SK-N-SH (cell line): ENCODE results near the gene ZG16B. TPM values are rescaled to one million over a fixed set of nuclear protein-coding genes. Genes with fewer than 3 reads are reported as not detected.

Experiments
- CTCF ChIA-PET: fragments of 300-600, 350-600 bp; formaldehyde crosslinking; extraction: SDS; loops from one replicate; lab custom pipeline; 2021; lab: Yijun Ruan, JAX
- POLR2A ChIA-PET: fragments of 350-600 bp; sonication (Branson Sonifier 250); formaldehyde crosslinking; extraction: SDS; loops from one replicate; lab custom pipeline; 2020; ENCODE audit warnings: antibody characterized with exemption, inconsistent platforms; lab: Yijun Ruan, JAX
- DNase-seq: peaks from one replicate; pipeline ENCODE4 v3.0.0; 2012
- H2AFZ ChIP-seq: fragments of 200-600 bp; sonication (generic); 2 replicates; pipeline ENCODE4 v1.8.1; 2016; ENCODE audit warnings: antibody characterized with exemption, mild to moderate bottlenecking, low read depth
- H3F3A ChIP-seq: fragments of 200-600 bp; sonication (generic); replicated peaks from 2 replicates; pipeline ENCODE3; 2016; ENCODE audit warnings: antibody characterized with exemption, mild to moderate bottlenecking; ENCODE audit not compliant: insufficient read depth
- H3K27ac ChIP-seq, 2 experiments: fragments of 200-500 bp in 1 of 2; fragments of 200-600 bp in 1 of 2; sonication (Bioruptor generic) in 1 of 2; sonication (generic), shearing (Covaris generic) in 1 of 2; 2 replicates each; pipeline versions ENCODE4 v1.5.1 to v1.6.1; 2014 to 2016; ENCODE audit warnings: low read depth in 2 of 2, inconsistent platforms in 1 of 2, low read length in 1 of 2, mild to moderate bottlenecking in 1 of 2, mixed read lengths in 1 of 2
- H3K27me3 ChIP-seq: fragments of 200-600 bp; sonication (generic), shearing (Covaris generic); 2 replicates; pipeline ENCODE4 v1.6.1; 2016; ENCODE audit warnings: mixed run types; ENCODE audit not compliant: insufficient read depth
- H3K36me3 ChIP-seq, 2 experiments: fragments of 200-500 bp in 1 of 2; fragments of 200-600 bp in 1 of 2; sonication (Bioruptor generic) in 1 of 2; sonication (generic) in 1 of 2; replicated peaks in 1 of 2; 2 replicates each; pipeline versions ENCODE3 to v1.5.1; 2014 to 2016; ENCODE audit warnings: low read length in 1 of 2, mild to moderate bottlenecking in 1 of 2; ENCODE audit not compliant: insufficient read depth in 2 of 2, control insufficient read depth in 1 of 2
- H3K4me1 ChIP-seq, 2 experiments: fragments of 200-500 bp in 1 of 2; fragments of 200-600 bp in 1 of 2; sonication (Bioruptor generic) in 1 of 2; sonication (generic), shearing (Covaris generic) in 1 of 2; 2 replicates each; pipeline versions ENCODE4 v1.5.1 to v1.6.1; 2014 to 2016; ENCODE audit warnings: low read depth in 1 of 2, low read length in 1 of 2, mixed run types in 1 of 2; ENCODE audit not compliant: insufficient read depth in 2 of 2, control insufficient read depth in 1 of 2
- H3K4me2 ChIP-seq: fragments of 200-600 bp; sonication (generic), shearing (Covaris generic); 2 replicates; pipeline ENCODE4 v1.6.1; 2017; ENCODE audit warnings: mixed run types
- H3K4me3 ChIP-seq, 2 experiments: fragments of 200-500 bp in 1 of 2; fragments of 200-600 bp in 1 of 2; sonication (Bioruptor generic) in 1 of 2; sonication (generic), shearing (Covaris generic) in 1 of 2; 2 replicates each; pipeline versions ENCODE4 v1.5.1 to v1.8.1; 2014 to 2016; ENCODE audit warnings: low read depth in 2 of 2, inconsistent platforms in 1 of 2, low read length in 1 of 2, mild to moderate bottlenecking in 1 of 2, mixed read lengths in 1 of 2, moderate library complexity in 1 of 2
- H3K79me2 ChIP-seq: fragments of 200-600 bp; sonication (generic); 2 replicates; pipeline ENCODE4 v1.8.1; 2017; ENCODE audit warnings: mild to moderate bottlenecking; ENCODE audit not compliant: insufficient read depth
- H3K9ac ChIP-seq: fragments of 200-600 bp; sonication (generic); 2 replicates; pipeline ENCODE4 v1.6.1; 2017; ENCODE audit warnings: mixed run types
- H3K9me2 ChIP-seq: fragments of 200-600 bp; sonication (generic); 2 replicates; pipeline ENCODE4 v1.6.1; 2017; ENCODE audit warnings: mixed run types
- H3K9me3 ChIP-seq: fragments of 200-600 bp; sonication (generic); 2 replicates; pipeline ENCODE4 v1.6.1; 2017; ENCODE audit warnings: mixed run types, mild to moderate bottlenecking, moderate library complexity
- H4K20me1 ChIP-seq: fragments of 200-600 bp; sonication (generic); 2 replicates; pipeline ENCODE4 v1.6.1; 2017; ENCODE audit warnings: mild to moderate bottlenecking, mixed run types; ENCODE audit not compliant: insufficient read depth
- CHD2 ChIP-seq: fragments of 150-350 bp; IDR thresholded peaks from 2 replicates; pipeline ENCODE4 v1.6.1; 2018; ENCODE audit warnings: low read length; ENCODE audit not compliant: partially characterized antibody
- EP300 ChIP-seq, 2 experiments: IDR thresholded peaks; 2 replicates each; pipeline versions ENCODE4 v1.4.0 to v1.6.1; 2012; ENCODE audit warnings: borderline replicate concordance in 1 of 2, low read depth in 1 of 2, low read length in 1 of 2
- EZH2phosphoT487 ChIP-seq: fragments of 200-600 bp; sonication (generic); IDR thresholded peaks from 2 replicates; pipeline ENCODE4 v1.6.1; 2017; ENCODE audit warnings: low read depth, mixed run types, mild to moderate bottlenecking, antibody characterized with exemption, moderate library complexity, borderline replicate concordance
- FOSL2 ChIP-seq: IDR thresholded peaks from 2 replicates; pipeline ENCODE4 v1.4.0; 2012; ENCODE audit warnings: low read depth, mild to moderate bottlenecking, moderate library complexity, borderline replicate concordance
- GABPA ChIP-seq: IDR thresholded peaks from 2 replicates; pipeline ENCODE4 v1.4.0; 2012; ENCODE audit warnings: low read depth, mild to moderate bottlenecking
- GATA2 ChIP-seq: sonication (generic); formaldehyde crosslinking; IDR thresholded peaks from 2 replicates; pipeline ENCODE4 v1.5.0; 2020; ENCODE audit warnings: mild to moderate bottlenecking, missing genetic modification reagents
- MEF2A ChIP-seq: IDR thresholded peaks from 2 replicates; pipeline ENCODE4 v1.4.0; 2012; ENCODE audit warnings: low read depth, borderline replicate concordance
- NFIC ChIP-seq: IDR thresholded peaks from 2 replicates; pipeline ENCODE4 v1.4.0; 2012; ENCODE audit warnings: borderline replicate concordance
- PBX3 ChIP-seq: IDR thresholded peaks from 2 replicates; pipeline ENCODE4; 2012
- POLR2AphosphoS5 ChIP-seq: IDR thresholded peaks from 2 replicates; pipeline ENCODE4 v1.6.1; 2012; ENCODE audit warnings: low read depth, low read length
- TAF1 ChIP-seq: IDR thresholded peaks from 2 replicates; pipeline ENCODE4 v1.6.1; 2012; ENCODE audit warnings: low read depth, mild to moderate bottlenecking, low read length, moderate library complexity, borderline replicate concordance
- TCF12 ChIP-seq: IDR thresholded peaks from 2 replicates; pipeline ENCODE4 v1.4.0; 2012
- TEAD4 ChIP-seq: IDR thresholded peaks from 2 replicates; pipeline ENCODE4 v1.4.0; 2012; ENCODE audit warnings: mild to moderate bottlenecking, borderline replicate concordance; ENCODE audit not compliant: insufficient read depth
- WGBS: methylation state at CpG from one replicate; pipeline ENCODE4 v1.1.6; 2017; ENCODE audit warnings: low lambda C conversion rate; 5-methylcytosine and 5-hydroxymethylcytosine counted together
- polyA plus RNA-seq, 3 experiments: library from polyadenylated mRNA; depleted of rRNA; stranded (reverse); fragments of >200 nt; gene quantifications; 2 replicates each; pipeline ENCODE4 v1.2.3, GENCODE V29; 2012
- TF ChIP-seq, protein P1 (sequence below): IDR thresholded peaks from 2 replicates; pipeline ENCODE4 v1.4.0; 2012; ENCODE audit warnings: low read depth, borderline replicate concordance
- TF ChIP-seq, protein P2 (sequence below): IDR thresholded peaks from 2 replicates; pipeline ENCODE4 v1.6.1; 2012; ENCODE audit warnings: mild to moderate bottlenecking, low read depth, low read length, moderate library complexity
- TF ChIP-seq, protein P3 (sequence below): fragments of 150-350 bp; IDR thresholded peaks from 2 replicates; pipeline ENCODE4 v1.6.1; 2017; ENCODE audit warnings: antibody characterized with exemption, low read length, low read depth, borderline replicate concordance

The ZG16B gene
- polyA plus RNA-seq, 1 of the 3 experiments (the other 2 are of a cell fraction), result 0.26 TPM

- TF ChIP-seq, protein P1, sequence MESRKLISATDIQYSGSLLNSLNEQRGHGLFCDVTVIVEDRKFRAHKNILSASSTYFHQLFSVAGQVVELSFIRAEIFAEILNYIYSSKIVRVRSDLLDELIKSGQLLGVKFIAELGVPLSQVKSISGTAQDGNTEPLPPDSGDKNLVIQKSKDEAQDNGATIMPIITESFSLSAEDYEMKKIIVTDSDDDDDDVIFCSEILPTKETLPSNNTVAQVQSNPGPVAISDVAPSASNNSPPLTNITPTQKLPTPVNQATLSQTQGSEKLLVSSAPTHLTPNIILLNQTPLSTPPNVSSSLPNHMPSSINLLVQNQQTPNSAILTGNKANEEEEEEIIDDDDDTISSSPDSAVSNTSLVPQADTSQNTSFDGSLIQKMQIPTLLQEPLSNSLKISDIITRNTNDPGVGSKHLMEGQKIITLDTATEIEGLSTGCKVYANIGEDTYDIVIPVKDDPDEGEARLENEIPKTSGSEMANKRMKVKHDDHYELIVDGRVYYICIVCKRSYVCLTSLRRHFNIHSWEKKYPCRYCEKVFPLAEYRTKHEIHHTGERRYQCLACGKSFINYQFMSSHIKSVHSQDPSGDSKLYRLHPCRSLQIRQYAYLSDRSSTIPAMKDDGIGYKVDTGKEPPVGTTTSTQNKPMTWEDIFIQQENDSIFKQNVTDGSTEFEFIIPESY, result no peak
- TF ChIP-seq GABPA (no peak), POLR2AphosphoS5 (no peak), TEAD4 (no peak), EP300 (IDR thresholded peaks at IDR 0.05; ENCODE audit: borderline replicate concordance in 1 of 2, low read depth in 1 of 2, low read length in 1 of 2) (no peak)
- TF ChIP-seq, protein P2, sequence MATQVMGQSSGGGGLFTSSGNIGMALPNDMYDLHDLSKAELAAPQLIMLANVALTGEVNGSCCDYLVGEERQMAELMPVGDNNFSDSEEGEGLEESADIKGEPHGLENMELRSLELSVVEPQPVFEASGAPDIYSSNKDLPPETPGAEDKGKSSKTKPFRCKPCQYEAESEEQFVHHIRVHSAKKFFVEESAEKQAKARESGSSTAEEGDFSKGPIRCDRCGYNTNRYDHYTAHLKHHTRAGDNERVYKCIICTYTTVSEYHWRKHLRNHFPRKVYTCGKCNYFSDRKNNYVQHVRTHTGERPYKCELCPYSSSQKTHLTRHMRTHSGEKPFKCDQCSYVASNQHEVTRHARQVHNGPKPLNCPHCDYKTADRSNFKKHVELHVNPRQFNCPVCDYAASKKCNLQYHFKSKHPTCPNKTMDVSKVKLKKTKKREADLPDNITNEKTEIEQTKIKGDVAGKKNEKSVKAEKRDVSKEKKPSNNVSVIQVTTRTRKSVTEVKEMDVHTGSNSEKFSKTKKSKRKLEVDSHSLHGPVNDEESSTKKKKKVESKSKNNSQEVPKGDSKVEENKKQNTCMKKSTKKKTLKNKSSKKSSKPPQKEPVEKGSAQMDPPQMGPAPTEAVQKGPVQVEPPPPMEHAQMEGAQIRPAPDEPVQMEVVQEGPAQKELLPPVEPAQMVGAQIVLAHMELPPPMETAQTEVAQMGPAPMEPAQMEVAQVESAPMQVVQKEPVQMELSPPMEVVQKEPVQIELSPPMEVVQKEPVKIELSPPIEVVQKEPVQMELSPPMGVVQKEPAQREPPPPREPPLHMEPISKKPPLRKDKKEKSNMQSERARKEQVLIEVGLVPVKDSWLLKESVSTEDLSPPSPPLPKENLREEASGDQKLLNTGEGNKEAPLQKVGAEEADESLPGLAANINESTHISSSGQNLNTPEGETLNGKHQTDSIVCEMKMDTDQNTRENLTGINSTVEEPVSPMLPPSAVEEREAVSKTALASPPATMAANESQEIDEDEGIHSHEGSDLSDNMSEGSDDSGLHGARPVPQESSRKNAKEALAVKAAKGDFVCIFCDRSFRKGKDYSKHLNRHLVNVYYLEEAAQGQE, result no peak
These were observed 34.5 kb upstream of the ZG16B start (continued) for GRCh38 chr16:2795395-2796143.

DNA sequence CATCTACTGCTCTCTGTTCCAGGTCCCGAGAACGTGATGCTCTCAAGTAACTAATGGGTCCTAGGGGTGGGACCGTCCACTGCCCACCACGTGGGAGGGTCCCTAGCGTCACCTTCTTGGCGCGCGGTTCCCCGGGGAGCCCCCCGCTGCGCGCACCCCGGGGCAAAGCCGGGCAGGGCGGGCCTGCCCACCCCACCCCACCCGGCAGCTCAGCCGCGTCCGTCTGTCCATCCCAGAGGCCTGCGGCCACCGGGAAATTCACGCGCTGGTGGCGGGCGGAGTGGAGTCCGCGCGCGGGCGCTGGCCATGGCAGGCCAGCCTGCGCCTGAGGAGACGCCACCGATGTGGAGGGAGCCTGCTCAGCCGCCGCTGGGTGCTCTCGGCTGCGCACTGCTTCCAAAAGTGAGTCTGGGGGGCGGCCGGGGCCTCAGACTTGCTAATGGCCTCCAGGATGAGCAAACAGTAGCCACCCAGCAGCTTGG lies 31.3 kb upstream of the ZG16B start:
- Histone ChIP-seq H3K36me3 (no peaks in the 10 kb centered on the region), H2AFZ (no peak overlapping the region), H3K9ac (no peak overlapping the region), H3K27ac (peak overlapping the region in 1 of 2 experiments; percentile 79; a peak in 2 of 4 replicates), H3K4me3 (no peak overlapping the region), H3K27me3 (no peaks in the 10 kb centered on the region), H3K9me3 (no peaks in the 10 kb centered on the region), H3F3A (no peaks in the 10 kb centered on the region), H3K4me2 (no peak overlapping the region), H3K4me1 (peaks cover 0 to 7% of the 10 kb centered on the region in 2 experiments; a peak in 1 of 4 replicates), H4K20me1 (no peaks in the 10 kb centered on the region), H3K9me2 (no peaks in the 10 kb centered on the region), H3K79me2 (no peaks in the 10 kb centered on the region)
- TF ChIP-seq GATA2 (CRISPR knock-in tag) (no peak), EZH2phosphoT487 (no peak), CHD2 (no peak), FOSL2 (no peak), EP300 (IDR thresholded peaks at IDR 0.05; ENCODE audit: borderline replicate concordance in 1 of 2, low read depth in 1 of 2, low read length in 1 of 2) (no peak), PBX3 (no peak), TCF12 (no peak), MEF2A (no peak), NFIC (no peak), TAF1 (no peak), TEAD4 (no peak)
- TF ChIP-seq, protein P3, sequence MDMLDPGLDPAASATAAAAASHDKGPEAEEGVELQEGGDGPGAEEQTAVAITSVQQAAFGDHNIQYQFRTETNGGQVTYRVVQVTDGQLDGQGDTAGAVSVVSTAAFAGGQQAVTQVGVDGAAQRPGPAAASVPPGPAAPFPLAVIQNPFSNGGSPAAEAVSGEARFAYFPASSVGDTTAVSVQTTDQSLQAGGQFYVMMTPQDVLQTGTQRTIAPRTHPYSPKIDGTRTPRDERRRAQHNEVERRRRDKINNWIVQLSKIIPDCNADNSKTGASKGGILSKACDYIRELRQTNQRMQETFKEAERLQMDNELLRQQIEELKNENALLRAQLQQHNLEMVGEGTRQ, result no peak
- WGBS, result 97% methylated on average over 18 of the region's 39 CpGs
- ChIA-PET POLR2A (no interaction called here), CTCF (interaction anchor here (1.1 to 1.7 kb wide), 4 partner anchors 8 to 40 kb away, joined by 3 to 5 read pairs (median 4); partner anchors contain the start of gene PRSS33)
- no peak for DNase-seq
